Raji (cell line): ENCODE data around the gene DSTYK.
A peak's percentile ranks its signal among the peaks of the same experiment; 100 is the strongest.

ENCODE experiments used
- POLR2A ChIP-seq: IDR thresholded peaks from 2 replicates; pipeline ENCODE4 v1.6.1; 2011; ENCODE audit warnings: low read depth, low read length, control low read depth; ENCODE audit not compliant: insufficient read depth

DSTYK gene

GRCh38 chr1:205211169-205211838, at the start of gene DSTYK:
Gene DSTYK (minus strand): TSS chr1:205211702. CDS start chr1:205211535, 167 bp downstream.
- peak; percentile 90 for TF ChIP-seq POLR2A

GRCh38 chr1:205259998-205260397, 48.5 kb upstream of the DSTYK start:
- TF ChIP-seq POLR2A, result no peak

GRCh38 chr1:205259324-205259832, 47.9 kb upstream of the DSTYK start:
- TF ChIP-seq POLR2A, result no peak

GRCh38 chr1:205258719-205259118, 47.2 kb upstream of the DSTYK start:
- no peak for TF ChIP-seq POLR2A

- TF ChIP-seq POLR2A, result no peak
Observed at GRCh38 chr1:205258261-205258691, 46.8 kb upstream of the DSTYK start.

GRCh38 chr1:205257735-205258134, 46.2 kb upstream of the DSTYK start:
- no peak for TF ChIP-seq POLR2A

- no peak for TF ChIP-seq POLR2A
Observed at GRCh38 chr1:205256951-205257625, 45.6 kb upstream of the DSTYK start.

GRCh38 chr1:205255941-205256780, 44.7 kb upstream of the DSTYK start:
- no peak for TF ChIP-seq POLR2A

- TF ChIP-seq POLR2A, result no peak
Observed at GRCh38 chr1:205251576-205251975, 40.1 kb upstream of the DSTYK start.

GRCh38 chr1:205250699-205251098, 39.2 kb upstream of the DSTYK start:
- TF ChIP-seq POLR2A, result no peak

GRCh38 chr1:205249651-205250050, 38.1 kb upstream of the DSTYK start:
- no peak for TF ChIP-seq POLR2A

- no peak for TF ChIP-seq POLR2A
Observed at GRCh38 chr1:205248793-205249601, 37.5 kb upstream of the DSTYK start.

- no peak for TF ChIP-seq POLR2A
Observed at GRCh38 chr1:205247130-205247921, 35.8 kb upstream of the DSTYK start.
